D721Med (cell line): ENCODE data around the gene POLR2A.

Experiments used
- DNase-seq: peaks from one replicate; pipeline ENCODE4 v3.0.0; 2011; ENCODE audit warnings: low spot score; ENCODE audit not compliant: insufficient read length
- FAIRE-seq: peaks from 2 replicates; lab custom pipeline; 2011; peaks lifted over from hg19 to GRCh38; lab: Jason Lieb, UNC
- TF ChIP-seq, protein P1 (sequence below): IDR thresholded peaks from 2 replicates; pipeline ENCODE4 v1.5.1; 2012; ENCODE audit warnings: mild to moderate bottlenecking, control low read depth; ENCODE audit not compliant: insufficient read depth; ENCODE audit errors: missing control alignments

The POLR2A gene

DNA sequence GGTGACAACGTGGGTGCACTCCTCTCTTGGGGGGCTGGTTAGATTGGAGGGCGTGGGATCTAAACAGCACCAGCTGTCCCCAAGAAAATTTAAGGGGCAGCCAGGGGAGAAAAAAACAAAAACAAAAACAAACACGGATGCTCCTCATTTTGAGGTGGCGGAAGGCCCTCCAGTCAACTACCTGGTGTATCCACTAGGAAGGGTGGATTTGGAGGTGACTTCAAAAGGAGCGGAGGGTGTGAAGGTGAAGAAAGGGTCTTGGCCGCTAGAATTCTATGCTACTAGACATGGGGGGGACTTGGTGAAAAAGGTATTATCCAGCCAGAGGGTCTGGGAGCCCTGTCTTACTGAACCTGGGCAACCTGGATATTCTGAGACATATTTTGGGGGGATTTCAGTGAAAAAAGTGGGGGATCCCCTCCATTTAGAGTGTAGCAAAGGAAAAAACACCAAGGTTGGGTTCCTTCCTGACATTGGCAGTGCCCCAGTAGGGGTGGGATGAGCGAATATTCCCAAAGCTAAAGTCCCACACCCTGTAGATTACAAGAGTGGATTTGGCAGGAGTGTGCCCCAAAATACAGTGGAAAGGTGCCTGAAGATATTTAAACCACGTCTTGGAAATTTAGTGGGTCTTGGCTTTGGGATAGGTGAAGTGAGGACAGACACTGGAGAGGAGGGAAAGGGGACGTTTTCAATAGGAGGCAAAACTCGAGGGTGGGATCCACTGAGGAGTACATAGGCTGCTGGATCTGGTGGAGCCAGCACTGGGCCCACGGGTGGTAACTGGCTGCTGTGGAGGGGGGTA is 45.3 kb upstream of the POLR2A start:
- no peak for FAIRE-seq
- DNase-seq: no peak
- TF ChIP-seq, protein P1, sequence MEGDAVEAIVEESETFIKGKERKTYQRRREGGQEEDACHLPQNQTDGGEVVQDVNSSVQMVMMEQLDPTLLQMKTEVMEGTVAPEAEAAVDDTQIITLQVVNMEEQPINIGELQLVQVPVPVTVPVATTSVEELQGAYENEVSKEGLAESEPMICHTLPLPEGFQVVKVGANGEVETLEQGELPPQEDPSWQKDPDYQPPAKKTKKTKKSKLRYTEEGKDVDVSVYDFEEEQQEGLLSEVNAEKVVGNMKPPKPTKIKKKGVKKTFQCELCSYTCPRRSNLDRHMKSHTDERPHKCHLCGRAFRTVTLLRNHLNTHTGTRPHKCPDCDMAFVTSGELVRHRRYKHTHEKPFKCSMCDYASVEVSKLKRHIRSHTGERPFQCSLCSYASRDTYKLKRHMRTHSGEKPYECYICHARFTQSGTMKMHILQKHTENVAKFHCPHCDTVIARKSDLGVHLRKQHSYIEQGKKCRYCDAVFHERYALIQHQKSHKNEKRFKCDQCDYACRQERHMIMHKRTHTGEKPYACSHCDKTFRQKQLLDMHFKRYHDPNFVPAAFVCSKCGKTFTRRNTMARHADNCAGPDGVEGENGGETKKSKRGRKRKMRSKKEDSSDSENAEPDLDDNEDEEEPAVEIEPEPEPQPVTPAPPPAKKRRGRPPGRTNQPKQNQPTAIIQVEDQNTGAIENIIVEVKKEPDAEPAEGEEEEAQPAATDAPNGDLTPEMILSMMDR: no peak

DNA sequence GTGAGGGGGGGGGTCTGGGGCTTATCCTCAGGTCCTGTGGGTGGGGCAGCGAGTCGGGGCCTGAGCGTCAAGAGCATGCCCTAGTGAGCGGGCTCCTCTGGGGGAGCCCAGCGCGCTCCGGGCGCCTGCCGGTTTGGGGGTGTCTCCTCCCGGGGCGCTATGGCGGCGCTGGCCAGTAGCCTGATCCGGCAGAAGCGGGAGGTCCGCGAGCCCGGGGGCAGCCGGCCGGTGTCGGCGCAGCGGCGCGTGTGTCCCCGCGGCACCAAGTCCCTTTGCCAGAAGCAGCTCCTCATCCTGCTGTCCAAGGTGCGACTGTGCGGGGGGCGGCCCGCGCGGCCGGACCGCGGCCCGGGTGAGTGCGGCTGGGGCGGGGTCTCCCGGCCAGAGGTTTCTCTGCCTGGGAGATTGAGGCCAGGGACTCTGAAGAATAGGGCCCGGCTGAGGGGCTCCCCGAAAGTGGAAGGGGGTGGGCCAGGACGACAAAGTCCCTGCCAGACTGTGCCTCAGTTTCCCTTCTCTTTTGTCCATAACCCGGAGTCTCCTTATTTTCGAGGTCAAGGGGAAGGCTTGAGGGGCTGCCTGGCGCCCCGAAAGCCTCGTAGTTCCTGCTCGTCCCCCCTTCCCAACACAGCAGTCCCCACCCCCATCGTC is 44.6 kb upstream of the POLR2A start, which contains the start of gene FGF11:
Gene FGF11 (plus strand): TSS at position 51 of the 651 bp plus-strand sequence. CDS start 109 bp downstream, at position 160.
- TF ChIP-seq, protein P1: no peak
- DNase-seq (no peak), FAIRE-seq (no peak)

DNA sequence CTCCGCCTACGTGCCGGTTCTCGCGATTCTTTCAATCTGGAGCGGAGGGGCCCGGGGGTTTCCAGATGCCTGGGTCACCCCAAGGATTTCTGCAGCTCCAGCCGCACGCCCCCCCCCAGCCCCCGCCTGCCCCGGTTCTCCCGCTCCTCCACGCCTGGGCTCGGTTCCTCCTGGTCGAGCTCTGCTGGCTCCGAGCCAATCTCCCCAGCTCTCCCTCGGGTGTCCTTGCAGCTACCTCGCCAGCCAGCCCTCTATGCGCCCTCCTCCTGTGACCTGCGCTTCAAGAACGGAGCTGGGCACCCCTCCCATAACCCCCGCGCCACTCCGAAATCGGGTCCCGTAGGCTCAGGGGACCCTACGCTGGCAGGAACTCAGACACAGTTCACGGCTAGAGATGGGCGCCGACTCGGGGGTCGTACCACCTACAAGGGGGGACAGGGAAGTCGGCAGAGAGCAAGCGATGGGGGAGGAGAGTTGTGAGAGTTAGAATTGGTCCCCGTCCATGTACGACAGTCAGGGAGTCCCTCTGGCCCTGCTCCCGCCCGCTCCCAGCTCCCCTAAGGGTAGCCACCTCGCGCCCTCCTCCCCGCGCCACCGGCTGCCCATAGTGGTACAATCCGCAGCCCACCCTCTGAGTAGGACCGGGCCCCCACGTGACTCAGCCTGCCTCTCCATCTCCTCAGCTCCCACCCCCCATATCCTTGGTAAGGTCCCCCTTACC is 43.9 kb upstream of the POLR2A start:
- FAIRE-seq: no peak
- peak; percentile 60 for DNase-seq

DNA sequence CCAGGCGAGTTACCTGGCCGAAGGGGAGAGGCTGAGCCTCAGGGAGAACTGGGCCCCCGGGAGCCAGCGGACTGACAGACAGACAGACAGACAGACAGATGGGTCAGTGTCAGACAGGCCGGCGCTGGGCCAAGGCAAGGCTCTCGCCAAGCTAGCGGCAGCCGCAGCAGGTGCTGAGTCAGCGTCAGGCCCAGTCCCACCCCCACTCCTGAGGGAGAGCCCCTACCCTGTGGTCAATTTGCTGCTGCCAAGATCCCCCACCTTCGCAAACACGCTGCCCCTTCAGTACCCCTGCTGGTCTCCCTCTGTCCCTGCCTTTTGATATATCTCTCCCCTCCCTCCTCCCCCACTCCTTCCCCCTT is 43.4 kb upstream of the POLR2A start:
- no peak for DNase-seq
- TF ChIP-seq, protein P1: no peak
- no peak for FAIRE-seq

More for the DNA sequence above, 43.9 kb upstream of the POLR2A start:
- TF ChIP-seq, protein P1: no peak

DNA sequence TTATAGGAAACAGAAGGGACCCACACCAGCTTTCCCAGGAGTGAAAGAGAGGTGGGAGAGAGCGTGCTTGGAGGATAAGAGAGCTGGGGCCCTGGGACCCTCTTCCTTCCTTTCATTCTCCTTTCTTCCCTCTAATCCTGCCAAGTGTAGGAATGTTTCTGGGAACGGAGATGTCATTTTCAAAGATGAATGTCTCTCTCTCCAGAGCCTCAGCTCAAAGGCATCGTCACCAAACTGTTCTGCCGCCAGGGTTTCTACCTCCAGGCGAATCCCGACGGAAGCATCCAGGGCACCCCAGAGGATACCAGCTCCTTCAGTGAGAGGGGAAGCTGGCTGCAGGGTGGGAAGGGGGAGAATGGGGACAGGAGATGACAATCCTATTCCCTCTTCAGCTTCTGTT is 42.9 kb upstream of the POLR2A start:
- DNase-seq: no peak
- no peak for FAIRE-seq
- TF ChIP-seq, protein P1: no peak

DNA sequence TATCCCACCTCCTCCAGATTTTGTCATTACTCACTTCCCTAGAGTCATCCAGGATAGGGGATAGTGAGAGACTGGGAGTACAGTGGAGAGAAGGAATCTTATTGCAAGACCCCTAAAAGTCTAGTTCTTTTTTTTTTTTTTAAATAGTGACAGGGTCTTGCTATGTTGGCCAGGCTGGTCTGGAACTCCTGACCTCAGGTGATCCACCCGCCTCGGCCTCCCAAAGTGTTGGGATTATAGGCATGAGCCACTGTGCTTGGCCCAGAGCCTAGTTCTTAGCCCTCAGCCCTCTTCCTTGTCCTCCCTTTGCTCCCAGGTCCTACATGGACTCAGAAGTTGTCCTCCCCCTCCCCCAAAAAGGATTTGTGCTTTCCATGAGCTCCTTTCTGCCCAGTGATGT is 42.0 kb upstream of the POLR2A start:
- no peak for DNase-seq
- FAIRE-seq: no peak
- TF ChIP-seq, protein P1: no peak
